ENCODE results near the gene TMEM179.

GRCh38 chr14:104563191-104563741, 41.3 kb downstream of the TMEM179 start:
- TF ChIP-seq CTCF (IDR thresholded peaks at IDR 0.05) (no peak), POLR2A (IDR thresholded peaks at IDR 0.05) (no peak)

Measured in esophagus squamous epithelium (tissue), 4 donors.